ACC112 (cell line): ENCODE data around the gene ABHD6.
A peak's percentile ranks its signal among the peaks of the same experiment; 100 is the strongest.
"Not testable (repeated sequence)": the region's sequence is repeated elsewhere in the genome, so short reads cannot be mapped to it uniquely, and the experiment has no call there.

ENCODE experiments used
- H2AFZ ChIP-seq: fragments of 200-600 bp; sonication (generic); one replicate; pipeline ENCODE4 v1.6.0; 2017; ENCODE audit warnings: antibody characterized with exemption, low read length; ENCODE audit not compliant: unreplicated experiment
- H3K27ac ChIP-seq: fragments of 200-600 bp; sonication (generic); 2 replicates; pipeline ENCODE4 v1.5.1; 2014; ENCODE audit warnings: low read depth, mild to moderate bottlenecking, antibody characterized with exemption, low read length, moderate library complexity
- H3K27me3 ChIP-seq: fragments of 200-600 bp; sonication (generic); 2 replicates; pipeline ENCODE4 v1.6.1; 2014; ENCODE audit warnings: mild to moderate bottlenecking, antibody characterized with exemption, low read length, moderate library complexity, mixed read lengths; ENCODE audit not compliant: insufficient read depth
- H3K36me3 ChIP-seq: fragments of 200-600 bp; sonication (generic); 2 replicates; pipeline ENCODE4 v1.6.1; 2016; ENCODE audit warnings: mild to moderate bottlenecking, antibody characterized with exemption, low read length, moderate library complexity, mixed read lengths; ENCODE audit not compliant: insufficient read depth
- H3K4me1 ChIP-seq: fragments of 200-600 bp; sonication (generic); one replicate; pipeline ENCODE4 v1.6.1; 2016; ENCODE audit warnings: low read length, mixed read lengths; ENCODE audit not compliant: insufficient read depth, unreplicated experiment, control insufficient read depth
- H3K4me3 ChIP-seq: fragments of 200-600 bp; sonication (generic); 2 replicates; pipeline ENCODE4 v1.5.1; 2014; ENCODE audit warnings: mild to moderate bottlenecking, low read depth, low read length
- H3K79me2 ChIP-seq: fragments of 200-600 bp; sonication (generic); one replicate; pipeline ENCODE4 v1.6.0; 2016; ENCODE audit warnings: low read length; ENCODE audit not compliant: control insufficient read depth, unreplicated experiment, insufficient read depth

Gene ABHD6

DNA sequence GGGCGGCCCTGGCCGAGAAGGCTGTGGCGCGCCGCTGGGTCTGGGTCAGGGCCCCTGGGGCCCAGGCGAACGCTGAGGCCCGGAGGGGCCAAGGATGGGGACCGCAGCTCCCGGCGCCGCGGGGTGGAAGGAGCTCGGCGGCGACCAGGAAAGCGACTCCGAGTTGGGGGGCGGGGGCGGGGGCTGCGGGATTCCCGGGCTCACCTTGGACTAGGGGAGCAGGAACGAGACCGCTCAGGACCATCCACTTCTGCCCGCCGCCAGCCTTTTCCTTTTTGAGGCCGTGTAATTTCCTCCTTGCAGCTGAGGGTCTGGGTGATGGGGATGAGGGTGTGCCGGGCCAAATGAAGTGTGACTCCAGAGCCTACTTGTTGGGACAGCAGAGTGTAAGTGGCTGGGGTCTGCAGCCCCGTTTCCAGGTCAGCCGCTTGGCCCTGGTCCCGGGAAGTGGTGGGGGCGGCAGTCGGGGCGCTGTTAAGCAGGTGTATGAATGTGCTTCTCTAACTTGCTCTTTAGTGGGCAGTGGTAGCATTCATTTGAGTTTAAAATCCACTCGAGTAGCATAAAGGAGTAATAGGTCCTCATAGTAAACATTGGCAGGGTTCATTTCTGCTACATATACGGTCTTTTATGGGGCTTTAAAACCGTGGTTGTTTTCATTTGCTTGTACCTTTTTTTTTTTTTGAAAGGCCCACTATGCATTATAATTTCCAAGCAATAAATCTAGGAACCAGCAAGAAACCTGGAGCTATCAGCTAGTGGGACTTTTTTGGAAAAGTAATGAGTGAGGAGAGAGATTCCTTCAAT, 95.8 kb downstream of the ABHD6 start:
- H3K27me3 ChIP-seq = no peaks in the 10 kb centered on the region
- H3K79me2 ChIP-seq = peaks cover 36% of the 10 kb centered on the region
- no peaks in the 10 kb centered on the region for H3K36me3 ChIP-seq
- peak overlapping the region; percentile 81 for H3K4me3 ChIP-seq
- H3K4me1 ChIP-seq = peaks cover 32% of the 10 kb centered on the region
- peak overlapping the region; percentile 77 for H2AFZ ChIP-seq
- peak overlapping the region; percentile 98 for H3K27ac ChIP-seq

GRCh38 chr3:58334013-58334321, 96.4 kb downstream of the ABHD6 start:
- Histone ChIP-seq H3K27ac (peak overlapping the region; percentile 98), H3K79me2 (peaks cover 36% of the 10 kb centered on the region), H2AFZ (no peak overlapping the region), H3K27me3 (no peaks in the 10 kb centered on the region), H3K4me1 (peaks cover 32% of the 10 kb centered on the region), H3K36me3 (no peaks in the 10 kb centered on the region), H3K4me3 (peak overlapping the region; percentile 81)

DNA sequence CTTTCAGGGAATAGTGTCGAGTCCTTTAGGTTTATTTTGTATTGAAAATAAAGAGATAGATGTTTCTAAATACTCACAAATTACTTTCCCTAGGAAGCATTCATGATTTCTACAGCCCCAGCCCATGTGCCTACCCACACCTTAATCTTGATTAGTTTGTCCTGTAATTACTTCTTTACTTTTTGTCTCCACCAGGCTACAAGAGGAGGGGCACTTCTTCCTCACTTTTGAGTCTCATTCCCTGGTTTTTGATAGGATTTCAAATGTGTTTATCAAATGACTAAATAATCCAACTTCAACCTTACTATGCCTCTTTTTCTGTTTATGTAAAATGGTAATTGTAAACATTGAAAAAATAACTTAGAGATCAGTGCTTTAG, 96.9 kb downstream of the ABHD6 start:
- Histone ChIP-seq H3K27me3 (no peaks in the 10 kb centered on the region), H3K4me3 (peak overlapping the region; percentile 81), H2AFZ (no peak overlapping the region), H3K27ac (peak overlapping the region; percentile 98), H3K79me2 (peaks cover 38% of the 10 kb centered on the region), H3K36me3 (no peaks in the 10 kb centered on the region), H3K4me1 (peaks cover 32% of the 10 kb centered on the region)

DNA sequence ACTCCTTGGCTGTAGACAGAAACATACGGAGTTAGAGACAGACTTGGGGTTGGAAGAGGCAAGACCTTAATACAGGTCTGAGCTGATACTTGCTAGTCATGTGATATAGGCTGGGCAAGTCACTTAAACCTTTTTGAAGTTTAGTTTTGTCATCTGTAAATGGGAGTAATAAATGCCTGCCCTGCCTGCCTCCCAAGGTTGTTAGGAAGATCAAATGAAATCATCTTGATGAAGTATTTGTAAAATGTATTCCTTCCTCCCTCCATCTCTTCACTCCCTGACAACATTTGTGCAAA, 98.0 kb downstream of the ABHD6 start:
- Histone ChIP-seq H3K79me2 (peaks cover 45% of the 10 kb centered on the region), H3K27me3 (no peaks in the 10 kb centered on the region), H2AFZ (peak overlapping the region; percentile 6), H3K4me1 (peaks cover 29% of the 10 kb centered on the region), H3K27ac (peak overlapping the region; percentile 98), H3K4me3 (peak overlapping the region; percentile 81), H3K36me3 (no peaks in the 10 kb centered on the region)

GRCh38 chr3:58336135-58336882, 98.7 kb downstream of the ABHD6 start:
- Histone ChIP-seq H3K36me3 (no peaks in the 10 kb centered on the region), H3K4me3 (no peak overlapping the region), H3K27ac (peak overlapping the region; percentile 98), H2AFZ (no peak overlapping the region), H3K79me2 (peaks cover 45% of the 10 kb centered on the region), H3K4me1 (peaks cover 32% of the 10 kb centered on the region), H3K27me3 (no peaks in the 10 kb centered on the region)

GRCh38 chr3:58337190-58337589, 99.6 kb downstream of the ABHD6 start:
- no peaks in the 10 kb centered on the region for H3K27me3 ChIP-seq
- H3K27ac ChIP-seq = peak overlapping the region; percentile 98; the same call in 1 of the 2 replicates
- peaks cover 52% of the 10 kb centered on the region for H3K79me2 ChIP-seq
- H3K36me3 ChIP-seq = no peaks in the 10 kb centered on the region
- peaks cover 35% of the 10 kb centered on the region for H3K4me1 ChIP-seq
- no peak overlapping the region for H3K4me3 ChIP-seq
- no peak overlapping the region for H2AFZ ChIP-seq

DNA sequence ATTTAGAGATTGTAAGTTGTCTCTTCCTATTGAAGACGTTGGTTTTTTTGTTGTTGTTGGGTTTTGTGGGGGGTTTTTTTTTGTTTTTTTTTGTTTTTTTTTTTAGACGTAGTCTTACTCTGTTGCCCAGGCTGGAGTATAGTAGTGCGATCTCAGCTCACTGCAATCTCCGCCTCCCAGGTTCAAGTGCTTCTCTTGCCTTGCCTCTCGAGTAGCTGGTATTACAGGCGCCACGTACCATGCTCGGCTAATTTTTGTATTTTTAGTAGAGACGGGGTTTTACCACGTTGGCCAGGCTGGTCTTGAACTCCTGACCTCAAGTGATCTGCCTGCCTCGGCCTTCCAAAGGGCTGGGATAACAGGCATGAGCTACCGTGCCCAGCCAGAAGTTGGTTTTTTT, 101.6 kb downstream of the ABHD6 start:
- not testable (repeated sequence) for H3K36me3 ChIP-seq, H3K27ac ChIP-seq, H3K4me3 ChIP-seq, H3K27me3 ChIP-seq, H2AFZ ChIP-seq
- H3K79me2 ChIP-seq = peaks cover 47% of the 10 kb centered on the region
- peaks cover 32% of the 10 kb centered on the region for H3K4me1 ChIP-seq

GRCh38 chr3:58340594-58341244, 103.1 kb downstream of the ABHD6 start:
- Histone ChIP-seq H3K36me3 (no peaks in the 10 kb centered on the region), H3K4me1 (peaks cover 23% of the 10 kb centered on the region), H3K27me3 (no peaks in the 10 kb centered on the region), H3K79me2 (peaks cover 43% of the 10 kb centered on the region), H3K4me3 (no peak overlapping the region), H2AFZ (no peak overlapping the region), H3K27ac (peak overlapping the region; percentile 8; the same call in 1 of the 2 replicates)

- H3K27ac ChIP-seq = peak overlapping the region; percentile 8; the same call in 1 of the 2 replicates
- peaks cover 19% of the 10 kb centered on the region for H3K4me1 ChIP-seq
- H3K36me3 ChIP-seq = no peaks in the 10 kb centered on the region
- H3K27me3 ChIP-seq = no peaks in the 10 kb centered on the region
- H3K4me3 ChIP-seq = no peak overlapping the region
- H2AFZ ChIP-seq = no peak overlapping the region
- H3K79me2 ChIP-seq = peaks cover 41% of the 10 kb centered on the region
Measured at GRCh38 chr3:58341376-58341775, 103.8 kb downstream of the ABHD6 start.

- Histone ChIP-seq H3K79me2 (peaks cover 30% of the 10 kb centered on the region), H2AFZ (no peak overlapping the region), H3K4me1 (peaks cover 10% of the 10 kb centered on the region), H3K4me3 (no peak overlapping the region), H3K27ac (no peak overlapping the region), H3K27me3 (no peaks in the 10 kb centered on the region), H3K36me3 (no peaks in the 10 kb centered on the region)
Measured at GRCh38 chr3:58342676-58343075, 105.1 kb downstream of the ABHD6 start.
